RCC 7860 (cell line): ENCODE results near the gene VPS9D1.

Experiments used
- DNase-seq: peaks from one replicate; pipeline ENCODE4 v3.0.0-alpha.2; 2015; ENCODE audit warnings: low spot score
- FAIRE-seq: peaks from 2 replicates; lab custom pipeline; 2012; peaks lifted over from hg19 to GRCh38; lab: Jason Lieb, UNC

The VPS9D1 gene

DNA sequence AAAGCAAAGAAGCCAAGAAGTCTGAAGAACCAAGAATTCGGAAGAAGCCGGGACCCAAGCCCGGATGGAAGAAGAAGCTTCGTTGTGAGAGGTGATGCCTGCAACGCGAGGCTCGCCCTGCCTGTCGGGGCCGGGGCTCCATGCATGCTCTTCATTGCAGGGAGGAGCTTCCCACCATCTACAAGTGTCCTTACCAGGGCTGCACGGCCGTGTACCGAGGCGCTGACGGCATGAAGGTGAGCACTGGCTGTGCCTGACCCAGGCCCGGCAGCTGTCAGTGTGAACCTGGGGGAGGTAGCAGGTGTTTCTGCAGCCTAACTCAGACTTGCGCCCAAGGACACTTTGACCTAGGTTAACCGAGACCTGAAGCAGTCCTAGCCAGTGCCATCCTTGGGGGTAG lies 12.6 kb upstream of the VPS9D1 start:
- FAIRE-seq: no peak
- DNase-seq: no peak

DNA sequence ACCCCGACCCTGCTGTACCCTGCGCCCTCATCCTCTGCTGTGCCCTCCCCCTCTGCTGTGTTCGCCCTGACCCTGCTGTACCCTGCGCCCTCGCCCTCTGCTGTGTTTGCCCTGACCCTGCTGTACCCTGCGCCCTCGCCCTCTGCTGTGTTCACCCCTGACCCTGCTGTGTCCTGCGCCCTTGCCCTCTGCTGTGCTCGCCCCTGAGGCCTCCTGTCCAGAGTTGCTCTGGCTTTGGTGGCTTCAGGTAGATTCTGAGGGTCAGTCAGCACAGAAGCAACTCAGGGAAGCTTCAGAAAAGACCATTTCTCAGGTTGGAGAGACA lies 12.2 kb upstream of the VPS9D1 start:
- no peak for FAIRE-seq
- DNase-seq: no peak

GRCh38 chr16:89732142-89732917 lies 11.6 kb upstream of the VPS9D1 start:
- FAIRE-seq (no peak), DNase-seq (no peak)

DNA sequence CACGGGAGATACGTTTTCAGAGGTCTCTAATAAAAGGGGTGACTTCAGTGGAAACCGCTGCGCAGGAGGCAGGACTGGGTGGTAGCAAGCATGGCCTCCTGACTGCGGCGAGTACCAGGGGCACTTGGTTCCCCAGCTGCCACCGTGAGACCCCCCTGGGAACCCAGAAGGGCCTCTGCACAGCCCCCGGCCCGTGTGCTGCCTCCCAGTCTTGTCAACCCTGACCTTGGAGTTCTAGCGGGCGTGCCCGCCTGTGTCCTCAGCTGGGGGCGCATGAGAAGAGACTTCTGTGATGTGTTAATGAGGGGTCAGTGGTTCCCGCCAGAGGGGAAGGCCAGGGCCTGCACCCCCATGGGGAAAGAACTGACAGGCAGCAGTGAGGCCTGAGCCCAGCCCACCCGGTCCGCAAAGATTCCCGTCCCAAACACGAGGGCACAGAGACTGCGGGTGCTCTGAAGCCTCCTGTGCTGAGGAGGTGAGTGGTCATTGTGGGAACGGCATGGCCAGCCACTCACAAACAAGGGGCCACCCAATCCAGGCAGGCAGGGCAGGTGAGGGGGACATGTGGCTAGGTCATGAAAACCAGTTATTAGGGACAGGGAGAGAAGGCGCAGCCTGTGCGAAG lies 10.0 kb upstream of the VPS9D1 start:
- DNase-seq (no peak), FAIRE-seq (no peak)

GRCh38 chr16:89729863-89730593 lies 9.3 kb upstream of the VPS9D1 start:
- FAIRE-seq (no peak), DNase-seq (no peak)

DNA sequence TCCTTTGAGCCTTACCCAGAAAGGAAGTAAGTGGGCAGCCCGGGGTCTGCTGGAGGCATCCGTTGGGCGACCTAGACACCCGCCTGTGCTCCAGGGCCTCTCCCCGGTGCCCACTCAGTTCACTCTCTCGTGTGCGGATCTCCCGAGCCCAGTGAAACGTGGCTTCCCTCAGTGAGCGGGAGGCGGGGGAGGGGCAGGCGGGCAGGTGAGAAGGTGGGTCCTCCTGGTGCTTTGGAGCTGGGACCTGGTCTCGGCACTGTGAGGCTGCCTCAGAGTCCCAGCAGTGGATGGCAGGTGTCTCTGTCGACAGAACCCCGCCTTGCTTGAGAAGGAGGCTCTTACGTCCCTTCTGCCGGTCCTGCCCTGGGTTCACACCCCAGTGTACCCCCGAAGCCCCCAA lies 8.6 kb upstream of the VPS9D1 start:
- DNase-seq (no peak), FAIRE-seq (no peak)

- FAIRE-seq: no peak
- no peak for DNase-seq
Observed at GRCh38 chr16:89727406-89728120, 6.9 kb upstream of the VPS9D1 start.

GRCh38 chr16:89723279-89724250 lies 2.9 kb upstream of the VPS9D1 start:
- DNase-seq (no peak), FAIRE-seq (no peak)

- DNase-seq (no peak), FAIRE-seq (no peak)
Observed at GRCh38 chr16:89722392-89723278, 1.9 kb upstream of the VPS9D1 start.

DNA sequence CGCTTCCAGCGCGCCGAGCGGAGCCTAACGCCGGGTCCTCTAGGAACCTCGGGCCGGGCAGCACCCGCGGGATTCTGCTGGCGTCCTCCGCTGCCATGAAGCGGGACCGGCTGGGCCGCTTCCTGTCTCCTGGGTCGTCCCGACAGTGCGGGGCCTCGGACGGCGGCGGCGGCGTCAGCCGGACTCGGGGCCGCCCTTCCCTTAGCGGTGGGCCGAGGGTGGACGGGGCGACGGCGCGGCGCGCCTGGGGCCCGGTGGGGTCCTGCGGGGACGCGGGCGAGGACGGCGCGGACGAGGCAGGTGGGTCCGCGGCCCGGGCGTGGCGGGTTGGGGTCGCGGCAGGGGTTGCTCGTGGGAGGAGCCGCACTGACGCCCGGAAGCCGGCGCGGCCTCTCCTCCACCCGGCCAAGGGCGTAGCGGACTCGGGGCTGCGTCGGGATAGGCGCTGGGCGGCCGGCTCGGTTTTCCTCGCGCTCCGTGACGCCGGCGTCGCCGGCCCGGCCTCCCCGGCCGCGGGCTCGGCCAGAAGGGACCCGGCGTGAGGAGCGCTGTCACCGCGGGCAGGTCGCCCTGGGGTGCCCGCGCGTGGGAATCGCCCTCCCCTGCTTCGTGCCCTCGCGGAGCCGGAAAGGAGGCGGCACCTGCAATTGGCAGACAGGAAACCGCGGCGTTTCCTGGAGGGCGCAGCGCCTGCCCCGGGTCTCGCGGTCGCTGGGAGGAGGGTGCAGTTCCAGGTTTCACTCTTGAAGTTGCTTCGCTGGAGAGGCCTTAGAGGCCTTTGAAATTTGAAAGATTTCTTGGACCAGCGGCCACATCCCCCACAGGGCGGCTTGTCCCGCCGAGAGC lies 1.1 kb upstream of the VPS9D1 start:
- DNase-seq (peak; percentile 51), FAIRE-seq (no peak)

GRCh38 chr16:89720551-89720812 lies 216 bp downstream of the VPS9D1 start:
- FAIRE-seq (no peak), DNase-seq (no peak)

- no peak for FAIRE-seq
- no peak for DNase-seq
Observed at GRCh38 chr16:89717688-89718505, 2.8 kb downstream of the VPS9D1 start.

DNA sequence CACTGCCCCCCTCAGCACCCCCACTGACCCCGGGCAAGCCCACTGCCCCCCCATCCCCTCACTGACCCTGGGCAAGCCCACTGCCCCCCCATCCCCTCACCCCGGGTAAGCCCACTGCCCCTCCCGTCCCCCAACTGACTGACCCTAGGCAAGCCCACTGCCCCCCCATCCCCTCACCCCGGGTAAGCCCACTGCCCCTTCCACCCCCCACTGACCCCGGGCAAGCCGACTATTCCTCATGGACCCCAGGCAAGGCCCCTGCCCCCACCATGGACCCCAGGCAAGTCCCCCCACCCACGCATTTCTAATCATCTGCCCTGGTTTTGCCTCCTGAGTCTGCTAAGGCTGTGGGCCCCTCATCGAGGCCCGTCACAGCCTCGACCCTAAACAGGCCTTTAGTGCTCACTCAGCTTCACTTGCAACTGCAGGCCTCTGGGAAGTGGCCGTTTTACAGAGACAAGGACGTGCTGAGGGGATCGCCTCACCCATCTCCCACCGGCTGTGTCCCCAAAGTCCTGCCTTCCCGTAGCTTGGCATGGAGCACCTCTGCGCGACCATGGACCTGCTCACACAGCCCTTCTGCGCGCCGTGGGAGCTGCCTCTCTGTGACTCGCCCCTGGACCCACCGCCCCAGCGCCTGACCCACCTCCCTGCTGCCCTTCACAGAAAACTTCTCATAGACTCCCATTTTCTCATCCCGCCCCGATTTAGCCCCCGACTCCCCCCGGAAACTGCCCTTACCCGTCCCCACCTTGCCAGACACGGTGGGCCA lies 3.6 kb downstream of the VPS9D1 start:
- no peak for FAIRE-seq

DNA sequence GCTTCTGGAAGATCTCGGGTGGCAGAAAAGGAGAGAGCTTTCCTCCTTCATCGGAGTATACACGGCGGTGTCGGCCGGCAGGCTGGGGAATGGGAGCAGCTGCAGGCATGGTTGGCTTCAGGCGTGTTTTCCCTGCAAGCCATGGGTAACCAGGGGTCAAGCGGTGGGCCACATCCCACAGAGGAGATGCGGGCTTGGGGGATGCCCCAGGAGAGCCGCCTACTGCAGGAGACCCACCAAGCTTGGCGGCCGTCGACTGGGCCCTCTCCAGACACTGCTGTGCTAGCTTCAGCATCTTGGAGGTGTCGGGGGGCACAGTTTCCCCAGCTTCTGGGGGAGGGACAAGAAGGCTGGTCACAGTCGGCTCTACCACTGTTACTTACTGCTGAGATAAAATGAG lies 4.2 kb downstream of the VPS9D1 start:
- DNase-seq (no peak), FAIRE-seq (no peak)

More for the DNA sequence above, 3.6 kb downstream of the VPS9D1 start:
- no peak for DNase-seq

DNA sequence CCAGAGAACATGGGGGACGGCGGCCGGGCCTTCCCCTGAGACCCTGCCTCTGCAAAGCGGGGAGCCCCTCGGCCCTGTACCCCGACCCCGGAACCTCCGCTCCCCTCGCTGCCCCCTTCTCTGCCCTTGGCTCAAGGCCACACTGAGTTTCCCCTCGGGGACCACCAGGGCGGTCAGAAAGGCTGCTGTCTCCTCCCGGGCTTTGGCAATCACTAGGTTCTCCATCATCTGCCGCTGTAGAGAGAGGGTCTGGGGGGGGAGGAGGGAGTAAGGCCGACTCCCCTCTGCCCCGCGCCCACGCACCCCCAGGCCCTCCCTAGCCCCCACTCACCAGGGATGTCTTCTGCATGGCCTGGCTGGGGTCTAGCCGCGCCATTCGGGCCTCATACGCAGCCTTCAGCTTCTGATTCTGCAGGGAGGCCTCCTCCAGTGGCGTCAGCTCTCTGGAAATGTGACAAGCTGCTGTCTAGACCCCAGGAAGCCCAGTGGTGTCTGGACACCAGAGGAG lies 8.4 kb downstream of the VPS9D1 start:
- DNase-seq (no peak), FAIRE-seq (no peak)

DNA sequence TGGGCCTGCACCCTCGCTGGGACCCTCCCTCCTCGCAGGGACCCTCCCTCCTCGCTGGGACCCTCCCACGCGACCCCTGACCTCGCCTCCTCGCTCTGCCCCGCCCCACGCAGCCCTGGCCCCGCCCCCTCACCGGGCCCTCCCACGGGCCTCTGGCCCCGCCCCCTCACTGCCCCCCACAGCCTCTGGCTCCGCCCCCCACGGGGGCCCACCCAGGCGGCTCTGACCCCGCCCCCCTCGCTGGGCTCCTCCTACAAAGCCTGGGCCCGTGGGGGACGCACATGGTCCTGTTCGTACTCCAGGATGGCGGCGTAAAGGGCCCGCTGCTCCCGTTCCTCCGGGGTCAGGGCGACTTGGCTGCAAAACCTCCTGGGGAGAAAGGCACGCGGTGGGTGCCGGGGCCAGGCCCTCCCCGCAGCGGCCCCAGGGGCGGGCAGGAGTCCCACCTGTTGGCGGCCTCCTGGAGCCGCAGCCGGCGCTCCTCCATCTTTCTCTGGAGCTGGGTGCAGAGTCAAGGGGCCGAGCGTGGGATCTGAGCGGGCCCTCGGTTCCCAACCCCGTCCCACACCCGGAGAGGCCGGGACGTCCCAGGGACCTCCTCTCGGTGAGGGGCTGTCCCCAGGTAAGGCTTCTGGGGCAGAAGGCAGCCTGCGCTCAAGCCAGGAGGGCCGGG lies 9.0 kb downstream of the VPS9D1 start:
- FAIRE-seq: no peak
- peak; percentile 10 for DNase-seq
